DMS153 treated with DMSO at 0.1 percent for 48 hours (cell line): ENCODE measurements around the gene TNFRSF19.

Experiments used
- DNase-seq: peaks from one replicate; lab custom pipeline; 2025; ENCODE audit not compliant: unreplicated experiment; lab: John Stamatoyannopoulos, UW

The TNFRSF19 gene

GRCh38 chr13:23714672-23715071 lies 144.5 kb downstream of the TNFRSF19 start:
- DNase-seq, result no peak

- no peak for DNase-seq
Observed at GRCh38 chr13:23715092-23715761, 145.0 kb downstream of the TNFRSF19 start.

- DNase-seq, result no peak
Observed at GRCh38 chr13:23715762-23716235, 145.6 kb downstream of the TNFRSF19 start.

DNA sequence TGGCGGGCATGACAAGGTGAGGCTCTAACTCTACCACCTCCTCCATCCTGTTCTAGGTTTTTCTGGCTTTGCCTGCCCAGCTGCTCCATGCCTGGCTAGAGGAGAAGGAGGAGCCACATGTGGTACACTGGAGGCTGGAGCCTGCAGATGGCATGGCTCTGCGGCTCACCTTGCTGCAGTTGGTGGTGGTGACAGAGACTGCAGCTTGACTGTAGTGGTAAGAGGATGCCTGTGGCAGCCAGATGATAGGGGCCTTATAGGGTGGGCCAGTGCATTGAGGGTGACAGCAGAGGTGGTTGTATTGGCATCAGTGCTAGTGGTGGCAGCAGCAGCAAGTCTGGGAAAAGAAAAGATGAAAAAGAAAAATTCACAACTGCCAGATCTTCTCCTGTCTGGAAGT lies 146.2 kb downstream of the TNFRSF19 start:
- no peak for DNase-seq

DNA sequence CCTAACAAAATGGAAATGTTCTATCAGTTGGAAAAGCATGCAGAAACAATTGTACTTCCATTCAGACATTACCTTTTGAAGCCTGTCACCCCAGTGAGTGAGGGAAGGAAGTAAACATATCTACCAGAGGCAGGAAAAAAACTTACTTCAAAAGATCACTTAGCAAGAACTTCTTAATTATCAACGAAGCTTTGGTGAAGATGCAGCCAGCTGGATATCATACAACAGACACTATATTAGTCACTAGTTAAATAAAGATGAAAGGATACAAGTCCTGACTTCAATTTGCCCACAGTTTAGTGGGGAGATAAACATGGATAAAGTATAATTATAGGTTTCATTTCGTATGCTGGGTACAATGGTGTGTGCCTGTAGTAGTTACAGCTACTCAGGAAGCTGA lies 148.8 kb downstream of the TNFRSF19 start:
- DNase-seq, result no peak

DNA sequence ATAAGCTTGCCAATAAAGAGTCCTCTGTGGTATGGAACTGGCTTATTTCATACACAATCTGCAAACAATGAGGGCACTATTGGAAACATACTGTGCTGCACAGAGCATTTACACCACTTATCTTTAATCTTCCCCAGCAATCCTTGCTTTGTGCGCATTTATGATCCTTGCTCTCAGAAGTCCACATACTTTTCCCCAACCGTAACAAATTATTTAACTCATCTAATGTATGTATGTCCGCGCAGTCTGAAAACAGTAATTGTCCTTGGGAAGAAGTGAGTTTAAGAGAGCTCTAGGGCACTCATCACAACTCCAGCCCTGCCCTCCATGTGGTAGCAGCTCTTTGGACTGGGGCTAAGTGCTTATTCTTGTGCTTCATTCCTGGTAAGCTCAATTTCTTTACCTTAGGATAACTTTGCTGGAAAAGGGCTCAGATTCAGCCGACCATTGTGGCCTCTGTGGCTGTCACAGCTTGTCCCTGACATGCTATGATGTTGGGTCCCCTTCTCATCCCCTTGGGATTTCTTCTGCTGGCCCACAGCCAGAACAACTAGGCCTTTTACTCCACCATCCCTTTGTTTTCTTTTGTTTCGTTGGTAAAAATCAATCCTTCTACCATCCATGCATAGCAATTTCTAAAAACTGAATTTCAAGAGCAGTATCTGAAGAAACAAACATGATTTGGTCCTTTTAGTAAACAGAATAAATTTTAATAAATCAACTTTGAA lies 152.7 kb downstream of the TNFRSF19 start:
- DNase-seq, result no peak

DNA sequence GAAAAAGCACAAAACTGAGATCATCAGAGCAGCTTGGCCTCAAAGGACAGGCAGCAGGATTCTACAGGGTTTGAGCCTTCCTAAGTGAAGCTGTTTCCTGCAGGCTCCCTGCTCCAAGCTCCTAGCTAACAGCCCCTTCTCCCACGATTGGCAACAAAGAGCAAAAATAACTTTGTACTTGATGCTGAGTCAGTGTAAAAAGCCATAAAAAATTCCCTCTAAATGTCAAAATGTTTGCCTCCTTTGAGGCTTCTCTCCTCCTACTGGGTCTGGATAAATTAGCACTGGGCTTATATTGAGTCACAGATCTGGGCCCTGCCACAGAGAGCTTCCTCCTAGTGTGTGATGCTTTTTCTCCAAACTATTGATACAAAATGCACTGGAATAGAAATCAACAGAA lies 153.3 kb downstream of the TNFRSF19 start:
- no peak for DNase-seq

DNA sequence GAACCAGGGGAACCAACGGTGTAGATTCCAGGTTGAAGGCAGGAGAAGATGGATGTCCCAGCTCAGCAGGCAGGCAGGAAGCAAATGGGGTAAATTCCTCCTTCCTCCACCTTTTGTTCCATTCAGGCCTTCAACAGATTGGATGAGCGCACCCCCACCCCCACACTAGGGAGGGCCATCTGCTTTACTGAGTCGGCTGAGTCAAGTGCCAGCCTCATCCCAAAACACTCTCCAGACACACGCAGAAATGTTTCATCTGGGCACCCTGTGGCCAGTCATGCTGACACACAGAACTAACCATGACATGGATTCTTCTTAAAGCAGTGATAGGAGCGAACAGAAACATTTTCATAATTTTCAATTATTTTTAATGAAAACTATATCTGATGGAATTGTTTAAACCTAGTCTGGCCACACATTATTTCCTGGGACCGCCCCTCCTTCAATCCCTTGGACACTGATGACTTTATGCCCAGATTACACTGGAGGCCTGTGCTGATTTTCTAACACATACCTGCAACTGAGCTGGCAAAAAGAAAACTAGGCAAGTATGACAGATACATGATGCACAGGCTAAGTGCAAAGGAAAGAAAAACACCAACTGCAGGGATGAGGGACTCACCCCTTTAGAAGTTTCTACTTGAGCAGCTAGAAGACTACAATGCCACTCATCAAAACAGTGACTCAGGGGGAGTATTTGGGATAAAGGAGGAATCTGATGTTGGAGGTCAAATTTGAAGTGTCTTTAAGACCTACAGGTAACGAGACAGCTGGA lies 154.2 kb downstream of the TNFRSF19 start:
- DNase-seq, result no peak
